K562 (cell line): ENCODE results near the gene NOP14. TPM values are rescaled to one million over a fixed set of nuclear protein-coding genes. Genes with fewer than 3 reads are reported as not detected.

Experiments
- CREBBP ChIP-seq: IDR thresholded peaks from one replicate; pipeline ENCODE4 v1.6.1; 2012; ENCODE audit warnings: low read depth, mild to moderate bottlenecking, control low read depth, inconsistent platforms, low read length
- ETV5 ChIP-seq: sonication (generic); formaldehyde crosslinking; IDR thresholded peaks from 2 replicates; pipeline ENCODE4 v1.4.0; 2020; ENCODE audit warnings: low read depth, mild to moderate bottlenecking, missing genetic modification reagents
- EWSR1 ChIP-seq: fragments of 450-650 bp; IDR thresholded peaks from 2 replicates; pipeline ENCODE4 v1.6.1; 2018; ENCODE audit warnings: borderline replicate concordance, mild to moderate bottlenecking, low read depth, moderate library complexity; ENCODE audit not compliant: partially characterized antibody
- HNRNPH1 ChIP-seq: fragments of 200-400 bp; formaldehyde crosslinking; optimal IDR thresholded peaks from 2 replicates; pipeline ENCODE3; 2017; ENCODE audit warnings: low read depth, mild to moderate bottlenecking, low read length, moderate library complexity
- RBFOX2 ChIP-seq: fragments of 200-400 bp; formaldehyde crosslinking; IDR thresholded peaks from 2 replicates; pipeline ENCODE4 v1.6.1; 2017; ENCODE audit warnings: low read depth, mild to moderate bottlenecking, low read length, moderate library complexity
- RBM15 ChIP-seq: fragments of 200-400 bp; formaldehyde crosslinking; IDR thresholded peaks from 2 replicates; pipeline ENCODE4 v1.6.1; 2018; ENCODE audit warnings: mild to moderate bottlenecking, low read length, moderate library complexity; ENCODE audit not compliant: insufficient read depth
- RNF2 ChIP-seq: sonication (generic); IDR thresholded peaks from 2 replicates; pipeline ENCODE4 v1.6.1; 2016
- SOX6 ChIP-seq: fragments of 450-650 bp; IDR thresholded peaks from 2 replicates; pipeline ENCODE4 v1.6.1; 2014; ENCODE audit warnings: mild to moderate bottlenecking
- TCFL5 ChIP-seq: fragments of 250-450 bp; sonication (Bioruptor Pico); conservative IDR thresholded peaks from 2 replicates; pipeline ENCODE4 v1.6.1; 2021; ENCODE audit warnings: mild to moderate bottlenecking, moderate library complexity, matching md5 sums
- XRCC5 ChIP-seq: fragments of 200-400 bp; formaldehyde crosslinking; IDR thresholded peaks from 2 replicates; pipeline ENCODE4 v1.6.1; 2017; ENCODE audit warnings: low read depth, mild to moderate bottlenecking, low read length
- ZNF282 ChIP-seq: sonication (generic); formaldehyde crosslinking; IDR thresholded peaks from 2 replicates; pipeline ENCODE4 v1.8.1; 2023; ENCODE audit warnings: missing genetic modification reagents
- polyA plus RNA-seq, 8 experiments: library from polyadenylated mRNA; depleted of rRNA in 4 of 8; stranded (reverse) in 5 of 8; unstranded in 3 of 8; fragments of >200 nt; fragmentation: Nextera tagmentation in 2 of 8; fragmentation: Illumina TruSeq in 1 of 8; extraction: Ambion mirVana in 2 of 8; extraction: Trizol in 1 of 8; gene quantifications; 2 replicates each; pipeline versions ENCODE4 v1.2.1 to v1.2.3, GENCODE V29; 2011 to 2014; ENCODE audit warnings: inconsistent platforms in 1 of 8, missing spikeins in 1 of 8
- total RNA-seq, 7 experiments: library from RNA; depleted of rRNA in 6 of 7; stranded (reverse); fragments of >200 nt in 6 of 7; fragmentation: Illumina TruSeq in 2 of 7; extraction: Trizol in 2 of 7; gene quantifications; 2 replicates each; pipeline versions ENCODE4 v1.2.1 to v1.2.3, GENCODE V29; 2011 to 2021; ENCODE audit warnings: low replicate concordance in 1 of 7
- TF ChIP-seq, protein P1 (sequence below): fragments of 200-800 bp; sonication (Bioruptor generic); IDR thresholded peaks from 2 replicates; pipeline ENCODE4 v1.6.1; 2016; ENCODE audit warnings: missing genetic modification characterization, missing compliant biosample characterization
- TF ChIP-seq, protein P2 (sequence below): fragments of 450-650 bp; formaldehyde crosslinking; IDR thresholded peaks from 2 replicates; pipeline ENCODE4 v1.4.0; 2022; ENCODE audit warnings: missing genetic modification characterization
- TF ChIP-seq, protein P3 (sequence below): fragments of 450-650 bp; formaldehyde crosslinking; IDR thresholded peaks from 2 replicates; pipeline ENCODE4 v1.4.0; 2020; ENCODE audit warnings: mild to moderate bottlenecking, mixed read lengths
- TF ChIP-seq, protein P4 (sequence below): fragments of 250-450 bp; sonication (Bioruptor Pico); IDR thresholded peaks from 2 replicates; pipeline ENCODE4 v1.8.0; 2021; ENCODE audit warnings: mild to moderate bottlenecking, moderate library complexity
- TF ChIP-seq, protein P5 (sequence below): fragments of 450-650 bp; conservative IDR thresholded peaks from 2 replicates; pipeline ENCODE4 v1.6.1; 2016; ENCODE audit warnings: missing genetic modification characterization, low read depth, mild to moderate bottlenecking, control low read depth, missing compliant biosample characterization

The NOP14 gene
- total and polyA plus RNA-seq, 9 of the 15 experiments (the other 6 are each of a cell fraction or from before 2014, with no cell fraction given) = 12.7 to 76.0 (median 50.9) TPM

- TF ChIP-seq, protein P1, sequence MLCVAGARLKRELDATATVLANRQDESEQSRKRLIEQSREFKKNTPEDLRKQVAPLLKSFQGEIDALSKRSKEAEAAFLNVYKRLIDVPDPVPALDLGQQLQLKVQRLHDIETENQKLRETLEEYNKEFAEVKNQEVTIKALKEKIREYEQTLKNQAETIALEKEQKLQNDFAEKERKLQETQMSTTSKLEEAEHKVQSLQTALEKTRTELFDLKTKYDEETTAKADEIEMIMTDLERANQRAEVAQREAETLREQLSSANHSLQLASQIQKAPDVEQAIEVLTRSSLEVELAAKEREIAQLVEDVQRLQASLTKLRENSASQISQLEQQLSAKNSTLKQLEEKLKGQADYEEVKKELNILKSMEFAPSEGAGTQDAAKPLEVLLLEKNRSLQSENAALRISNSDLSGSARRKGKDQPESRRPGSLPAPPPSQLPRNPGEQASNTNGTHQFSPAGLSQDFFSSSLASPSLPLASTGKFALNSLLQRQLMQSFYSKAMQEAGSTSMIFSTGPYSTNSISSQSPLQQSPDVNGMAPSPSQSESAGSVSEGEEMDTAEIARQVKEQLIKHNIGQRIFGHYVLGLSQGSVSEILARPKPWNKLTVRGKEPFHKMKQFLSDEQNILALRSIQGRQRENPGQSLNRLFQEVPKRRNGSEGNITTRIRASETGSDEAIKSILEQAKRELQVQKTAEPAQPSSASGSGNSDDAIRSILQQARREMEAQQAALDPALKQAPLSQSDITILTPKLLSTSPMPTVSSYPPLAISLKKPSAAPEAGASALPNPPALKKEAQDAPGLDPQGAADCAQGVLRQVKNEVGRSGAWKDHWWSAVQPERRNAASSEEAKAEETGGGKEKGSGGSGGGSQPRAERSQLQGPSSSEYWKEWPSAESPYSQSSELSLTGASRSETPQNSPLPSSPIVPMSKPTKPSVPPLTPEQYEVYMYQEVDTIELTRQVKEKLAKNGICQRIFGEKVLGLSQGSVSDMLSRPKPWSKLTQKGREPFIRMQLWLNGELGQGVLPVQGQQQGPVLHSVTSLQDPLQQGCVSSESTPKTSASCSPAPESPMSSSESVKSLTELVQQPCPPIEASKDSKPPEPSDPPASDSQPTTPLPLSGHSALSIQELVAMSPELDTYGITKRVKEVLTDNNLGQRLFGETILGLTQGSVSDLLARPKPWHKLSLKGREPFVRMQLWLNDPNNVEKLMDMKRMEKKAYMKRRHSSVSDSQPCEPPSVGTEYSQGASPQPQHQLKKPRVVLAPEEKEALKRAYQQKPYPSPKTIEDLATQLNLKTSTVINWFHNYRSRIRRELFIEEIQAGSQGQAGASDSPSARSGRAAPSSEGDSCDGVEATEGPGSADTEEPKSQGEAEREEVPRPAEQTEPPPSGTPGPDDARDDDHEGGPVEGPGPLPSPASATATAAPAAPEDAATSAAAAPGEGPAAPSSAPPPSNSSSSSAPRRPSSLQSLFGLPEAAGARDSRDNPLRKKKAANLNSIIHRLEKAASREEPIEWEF (CRISPR knock-in tag) = no peak
- no peak for TF ChIP-seq CREBBP
- no peak for TF ChIP-seq XRCC5
- TF ChIP-seq ZNF282 (CRISPR knock-in tag) = no peak
- TF ChIP-seq, protein P2, sequence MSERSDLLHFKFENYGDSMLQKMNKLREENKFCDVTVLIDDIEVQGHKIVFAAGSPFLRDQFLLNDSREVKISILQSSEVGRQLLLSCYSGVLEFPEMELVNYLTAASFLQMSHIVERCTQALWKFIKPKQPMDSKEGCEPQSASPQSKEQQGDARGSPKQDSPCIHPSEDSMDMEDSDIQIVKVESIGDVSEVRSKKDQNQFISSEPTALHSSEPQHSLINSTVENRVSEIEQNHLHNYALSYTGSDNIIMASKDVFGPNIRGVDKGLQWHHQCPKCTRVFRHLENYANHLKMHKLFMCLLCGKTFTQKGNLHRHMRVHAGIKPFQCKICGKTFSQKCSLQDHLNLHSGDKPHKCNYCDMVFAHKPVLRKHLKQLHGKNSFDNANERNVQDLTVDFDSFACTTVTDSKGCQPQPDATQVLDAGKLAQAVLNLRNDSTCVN (CRISPR knock-in tag) = no peak
- no peak for TF ChIP-seq RBM15
- no peak for TF ChIP-seq ETV5 (CRISPR knock-in tag)
- TF ChIP-seq, protein P3, sequence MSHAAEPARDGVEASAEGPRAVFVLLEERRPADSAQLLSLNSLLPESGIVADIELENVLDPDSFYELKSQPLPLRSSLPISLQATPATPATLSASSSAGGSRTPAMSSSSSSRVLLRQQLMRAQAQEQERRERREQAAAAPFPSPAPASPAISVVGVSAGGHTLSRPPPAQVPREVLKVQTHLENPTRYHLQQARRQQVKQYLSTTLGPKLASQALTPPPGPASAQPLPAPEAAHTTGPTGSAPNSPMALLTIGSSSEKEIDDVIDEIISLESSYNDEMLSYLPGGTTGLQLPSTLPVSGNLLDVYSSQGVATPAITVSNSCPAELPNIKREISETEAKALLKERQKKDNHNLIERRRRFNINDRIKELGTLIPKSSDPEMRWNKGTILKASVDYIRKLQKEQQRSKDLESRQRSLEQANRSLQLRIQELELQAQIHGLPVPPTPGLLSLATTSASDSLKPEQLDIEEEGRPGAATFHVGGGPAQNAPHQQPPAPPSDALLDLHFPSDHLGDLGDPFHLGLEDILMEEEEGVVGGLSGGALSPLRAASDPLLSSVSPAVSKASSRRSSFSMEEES (CRISPR knock-in tag) = no peak
- peak; percentile 54; the same call in 1 of the 2 replicates for TF ChIP-seq RBFOX2
- no peak for TF ChIP-seq HNRNPH1
- TF ChIP-seq, protein P4, sequence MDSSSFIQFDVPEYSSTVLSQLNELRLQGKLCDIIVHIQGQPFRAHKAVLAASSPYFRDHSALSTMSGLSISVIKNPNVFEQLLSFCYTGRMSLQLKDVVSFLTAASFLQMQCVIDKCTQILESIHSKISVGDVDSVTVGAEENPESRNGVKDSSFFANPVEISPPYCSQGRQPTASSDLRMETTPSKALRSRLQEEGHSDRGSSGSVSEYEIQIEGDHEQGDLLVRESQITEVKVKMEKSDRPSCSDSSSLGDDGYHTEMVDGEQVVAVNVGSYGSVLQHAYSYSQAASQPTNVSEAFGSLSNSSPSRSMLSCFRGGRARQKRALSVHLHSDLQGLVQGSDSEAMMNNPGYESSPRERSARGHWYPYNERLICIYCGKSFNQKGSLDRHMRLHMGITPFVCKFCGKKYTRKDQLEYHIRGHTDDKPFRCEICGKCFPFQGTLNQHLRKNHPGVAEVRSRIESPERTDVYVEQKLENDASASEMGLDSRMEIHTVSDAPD (CRISPR knock-in tag) = no peak
- TF ChIP-seq, protein P5, sequence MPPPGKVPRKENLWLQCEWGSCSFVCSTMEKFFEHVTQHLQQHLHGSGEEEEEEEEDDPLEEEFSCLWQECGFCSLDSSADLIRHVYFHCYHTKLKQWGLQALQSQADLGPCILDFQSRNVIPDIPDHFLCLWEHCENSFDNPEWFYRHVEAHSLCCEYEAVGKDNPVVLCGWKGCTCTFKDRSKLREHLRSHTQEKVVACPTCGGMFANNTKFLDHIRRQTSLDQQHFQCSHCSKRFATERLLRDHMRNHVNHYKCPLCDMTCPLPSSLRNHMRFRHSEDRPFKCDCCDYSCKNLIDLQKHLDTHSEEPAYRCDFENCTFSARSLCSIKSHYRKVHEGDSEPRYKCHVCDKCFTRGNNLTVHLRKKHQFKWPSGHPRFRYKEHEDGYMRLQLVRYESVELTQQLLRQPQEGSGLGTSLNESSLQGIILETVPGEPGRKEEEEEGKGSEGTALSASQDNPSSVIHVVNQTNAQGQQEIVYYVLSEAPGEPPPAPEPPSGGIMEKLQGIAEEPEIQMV (tag) = no peak
- TF ChIP-seq RNF2 = no peak
- TF ChIP-seq EWSR1 = no peak
- no peak for TF ChIP-seq TCFL5 (CRISPR knock-in tag)
- no peak for TF ChIP-seq SOX6
Observed at GRCh38 chr4:2930758-2931511, 32.3 kb downstream of the NOP14 start (continued).
